HUDEP-2 (cell line): ENCODE data around the gene CDH4.
A peak's percentile ranks its signal among the peaks of the same experiment; 100 is the strongest.

Source experiments
- DNase-seq, 76 experiments: peaks; one replicate each; lab custom pipeline; 2025; ENCODE audit not compliant: unreplicated experiment in 76 of 76; lab: John Stamatoyannopoulos, UW

Gene CDH4

GRCh38 chr20:61888101-61888865 is 636.2 kb downstream of the CDH4 start:
- DNase-seq: no peak

- DNase-seq: no peak
Measured at GRCh38 chr20:61889659-61890058, 637.6 kb downstream of the CDH4 start.

GRCh38 chr20:61890210-61890609 is 638.1 kb downstream of the CDH4 start:
- no peak for DNase-seq

GRCh38 chr20:61891476-61891875 is 639.4 kb downstream of the CDH4 start:
- no peak for DNase-seq

- no peak for DNase-seq
Measured at GRCh38 chr20:61891916-61892649, 640.0 kb downstream of the CDH4 start.

- DNase-seq: no peak
Measured at GRCh38 chr20:61895016-61895415, 643.0 kb downstream of the CDH4 start.

GRCh38 chr20:61895686-61896057 is 643.6 kb downstream of the CDH4 start:
- no peak for DNase-seq

GRCh38 chr20:61896058-61896961 is 644.2 kb downstream of the CDH4 start:
- peak in 24 of 76 experiments; percentile 2 to 44 (median 18) for DNase-seq

GRCh38 chr20:61897401-61898295 is 645.6 kb downstream of the CDH4 start:
- no peak for DNase-seq

GRCh38 chr20:61898405-61898804 is 646.3 kb downstream of the CDH4 start:
- no peak for DNase-seq

GRCh38 chr20:61900011-61900944 is 648.2 kb downstream of the CDH4 start:
- no peak for DNase-seq

GRCh38 chr20:61900945-61901293 is 648.9 kb downstream of the CDH4 start:
- no peak for DNase-seq

GRCh38 chr20:61901392-61902220 is 649.5 kb downstream of the CDH4 start:
- DNase-seq: no peak

- no peak for DNase-seq
Measured at GRCh38 chr20:61902221-61902869, 650.3 kb downstream of the CDH4 start.

- DNase-seq: no peak
Measured at GRCh38 chr20:61903575-61904340, 651.7 kb downstream of the CDH4 start.

GRCh38 chr20:61904456-61904855 is 652.4 kb downstream of the CDH4 start:
- DNase-seq: no peak
